HEK293 (cell line): ENCODE results near the gene ENC1.

Source experiments
- AEBP2 ChIP-seq: fragments of 450-650 bp; formaldehyde crosslinking; IDR thresholded peaks from 2 replicates; pipeline ENCODE4 v1.5.1; 2016; ENCODE audit warnings: missing biosample characterization, missing genetic modification characterization, borderline replicate concordance
- ATF2 ChIP-seq: fragments of 450-650 bp; formaldehyde crosslinking; IDR thresholded peaks from 2 replicates; pipeline ENCODE4 v1.5.1; 2016; ENCODE audit warnings: missing biosample characterization, missing genetic modification characterization, low read depth
- GLIS1 ChIP-seq: fragments of 450-650 bp; formaldehyde crosslinking; IDR thresholded peaks from 2 replicates; pipeline ENCODE4 v1.5.1; 2016; ENCODE audit warnings: missing biosample characterization, missing genetic modification characterization
- KLF1 ChIP-seq: fragments of 450-650 bp; formaldehyde crosslinking; IDR thresholded peaks from 2 replicates; pipeline ENCODE4 v1.5.1; 2016; ENCODE audit warnings: missing biosample characterization, missing genetic modification characterization
- KLF10 ChIP-seq: fragments of 450-650 bp; IDR thresholded peaks from 2 replicates; pipeline ENCODE4 v1.5.1; 2018; ENCODE audit warnings: missing biosample characterization, mild to moderate bottlenecking, missing genetic modification characterization
- KLF16 ChIP-seq: fragments of 450-650 bp; formaldehyde crosslinking; IDR thresholded peaks from 2 replicates; pipeline ENCODE4 v1.5.1; 2017; ENCODE audit warnings: missing biosample characterization, missing genetic modification characterization
- OSR2 ChIP-seq: fragments of 450-650 bp; formaldehyde crosslinking; IDR thresholded peaks from 2 replicates; pipeline ENCODE4 v1.5.1; 2016; ENCODE audit warnings: missing biosample characterization, missing genetic modification characterization
- PBX3 ChIP-seq: sonication (generic); formaldehyde crosslinking; IDR thresholded peaks from 2 replicates; pipeline ENCODE4 v1.8.1; 2022; ENCODE audit warnings: mild to moderate bottlenecking, moderate library complexity, missing genetic modification reagents
- RBAK ChIP-seq: fragments of 450-650 bp; formaldehyde crosslinking; IDR thresholded peaks from 2 replicates; pipeline ENCODE4 v1.5.1; 2016; ENCODE audit warnings: missing biosample characterization, missing genetic modification characterization
- ZFP69B ChIP-seq: fragments of 450-650 bp; formaldehyde crosslinking; IDR thresholded peaks from 2 replicates; pipeline ENCODE4 v1.5.1; 2016; ENCODE audit warnings: missing biosample characterization, missing genetic modification characterization
- ZNF114 ChIP-seq: fragments of 450-650 bp; formaldehyde crosslinking; IDR thresholded peaks from 2 replicates; pipeline ENCODE4 v1.5.0; 2017; ENCODE audit warnings: missing biosample characterization, missing genetic modification characterization
- ZNF157 ChIP-seq: fragments of 450-650 bp; formaldehyde crosslinking; IDR thresholded peaks from 2 replicates; pipeline ENCODE4 v1.5.1; 2016; ENCODE audit warnings: missing biosample characterization, missing genetic modification characterization
- ZNF19 ChIP-seq: fragments of 450-650 bp; formaldehyde crosslinking; IDR thresholded peaks from 2 replicates; pipeline ENCODE4; 2016; ENCODE audit warnings: missing biosample characterization, missing genetic modification characterization, low read depth
- ZNF202 ChIP-seq: fragments of 450-650 bp; formaldehyde crosslinking; IDR thresholded peaks from 2 replicates; pipeline ENCODE4 v1.5.1; 2016; ENCODE audit warnings: missing biosample characterization, missing genetic modification characterization, borderline replicate concordance
- ZNF24 ChIP-seq: fragments of 450-650 bp; formaldehyde crosslinking; IDR thresholded peaks from 2 replicates; pipeline ENCODE4 v1.5.1; 2016; ENCODE audit warnings: missing biosample characterization, missing genetic modification characterization
- ZNF266 ChIP-seq: fragments of 450-650 bp; formaldehyde crosslinking; IDR thresholded peaks from 2 replicates; pipeline ENCODE4 v1.5.1; 2016; ENCODE audit warnings: missing biosample characterization, missing genetic modification characterization, low read depth
- ZNF280C ChIP-seq: fragments of 450-650 bp; formaldehyde crosslinking; IDR thresholded peaks from 2 replicates; pipeline ENCODE4 v1.5.1; 2016; ENCODE audit warnings: missing biosample characterization, missing genetic modification characterization
- ZNF362 ChIP-seq: fragments of 450-650 bp; formaldehyde crosslinking; IDR thresholded peaks from 2 replicates; pipeline ENCODE4 v1.5.1; 2016; ENCODE audit warnings: missing biosample characterization, missing genetic modification characterization
- ZNF488 ChIP-seq: fragments of 450-650 bp; formaldehyde crosslinking; IDR thresholded peaks from 2 replicates; pipeline ENCODE4 v1.5.1; 2016; ENCODE audit warnings: missing biosample characterization, missing genetic modification characterization
- ZNF518A ChIP-seq: fragments of 450-650 bp; formaldehyde crosslinking; conservative IDR thresholded peaks from 2 replicates; pipeline ENCODE4 v1.5.1; 2016; ENCODE audit warnings: low read depth, missing biosample characterization, missing genetic modification characterization
- ZNF558 ChIP-seq: fragments of 450-650 bp; formaldehyde crosslinking; IDR thresholded peaks from 2 replicates; pipeline ENCODE4 v1.5.1; 2016; ENCODE audit warnings: missing biosample characterization, missing genetic modification characterization
- ZNF580 ChIP-seq: fragments of 450-650 bp; formaldehyde crosslinking; IDR thresholded peaks from 2 replicates; pipeline ENCODE4 v1.5.1; 2016; ENCODE audit warnings: missing biosample characterization, missing genetic modification characterization
- ZNF596 ChIP-seq: fragments of 450-650 bp; IDR thresholded peaks from 2 replicates; pipeline ENCODE4 v1.5.0; 2018; ENCODE audit warnings: missing biosample characterization, mild to moderate bottlenecking, missing genetic modification characterization, moderate library complexity
- ZNF837 ChIP-seq: fragments of 450-650 bp; formaldehyde crosslinking; IDR thresholded peaks from 2 replicates; pipeline ENCODE4 v1.5.1; 2016; ENCODE audit warnings: missing biosample characterization, missing genetic modification characterization

The ENC1 gene

GRCh38 chr5:74640954-74641734 is 616 bp upstream of the ENC1 start (continued):
- TF ChIP-seq KLF1 (tag by site-specific recombination) (peak; percentile 40; the same call in 1 of the 2 replicates), ZNF24 (tag by site-specific recombination) (no peak; the same call in 1 of the 2 replicates), ZNF202 (tag by site-specific recombination) (no peak), ZNF157 (tag by site-specific recombination) (no peak), RBAK (no peak), ZNF19 (tag by site-specific recombination) (no peak), ZNF362 (no peak), ATF2 (tag by site-specific recombination) (no peak), GLIS1 (tag by site-specific recombination) (no peak; the same call in 1 of the 2 replicates), OSR2 (tag by site-specific recombination) (no peak), ZNF266 (tag by site-specific recombination) (no peak), PBX3 (no peak), ZNF518A (tag by site-specific recombination) (no peak), ZNF488 (tag by site-specific recombination) (no peak), ZNF837 (tag by site-specific recombination) (no peak), ZFP69B (no peak), KLF16 (tag by site-specific recombination) (no peak), ZNF558 (tag by site-specific recombination) (no peak), ZNF580 (no peak), ZNF114 (no peak), AEBP2 (tag by site-specific recombination) (no peak), KLF10 (0 out of 2 replicates have a peak, but pooled peaks have one; percentile 37), ZNF596 (peak; percentile 22; the same call in 1 of the 2 replicates), ZNF280C (tag by site-specific recombination) (no peak)
